ENCODE measurements around the gene SIX5. TPM values are rescaled to one million over a fixed set of nuclear protein-coding genes. Genes with fewer than 3 reads are reported as not detected.
"Not testable (repeated sequence)": the region's sequence is repeated elsewhere in the genome, so short reads cannot be mapped to it uniquely, and the experiment has no call there.

SIX5 gene
- total RNA-seq, result 0.82 TPM

- no peak for FAIRE-seq
- DNase-seq (ENCODE audit: low spot score in 2 of 2), result peak; percentile 97 to 99
Measured at GRCh38 chr19:45768984-45769782, at the start of gene SIX5. Gene SIX5, minus strand, starts transcription at chr19:45769252. Its CDS starts 408 bp downstream, at chr19:45768844.

GRCh38 chr19:45817725-45818301 is 48.8 kb upstream of the SIX5 start:
- FAIRE-seq (no peak), DNase-seq (ENCODE audit: low spot score in 2 of 2) (no peak)

- DNase-seq (ENCODE audit: low spot score in 2 of 2), result peak; percentile 87 to 98
- no peak for FAIRE-seq
Measured at GRCh38 chr19:45817010-45817724, 48.1 kb upstream of the SIX5 start.

- DNase-seq (ENCODE audit: low spot score in 2 of 2), result no peak
- FAIRE-seq, result no peak
Measured at GRCh38 chr19:45816236-45817009, 47.4 kb upstream of the SIX5 start.

- FAIRE-seq (no peak), DNase-seq (ENCODE audit: low spot score in 2 of 2) (no peak)
Measured at GRCh38 chr19:45815481-45816216, 46.6 kb upstream of the SIX5 start.

- FAIRE-seq (no peak), DNase-seq (ENCODE audit: low spot score in 2 of 2) (no peak)
Measured at GRCh38 chr19:45814851-45815480, 45.9 kb upstream of the SIX5 start, which contains the start of gene RSPH6A. Gene RSPH6A, minus strand, starts transcription at chr19:45815308. Its CDS starts 132 bp downstream, at chr19:45815176.

GRCh38 chr19:45814166-45814780 is 45.2 kb upstream of the SIX5 start:
- DNase-seq (ENCODE audit: low spot score in 2 of 2) (no peak), FAIRE-seq (no peak)

- FAIRE-seq, result no peak
- DNase-seq (ENCODE audit: low spot score in 2 of 2), result no peak
Measured at GRCh38 chr19:45812297-45812696, 43.2 kb upstream of the SIX5 start.

GRCh38 chr19:45809643-45810159 is 40.6 kb upstream of the SIX5 start:
- FAIRE-seq (no peak), DNase-seq (ENCODE audit: low spot score in 2 of 2) (no peak)

- DNase-seq (ENCODE audit: low spot score in 2 of 2) (no peak), FAIRE-seq (no peak)
Measured at GRCh38 chr19:45805719-45806118, 36.7 kb upstream of the SIX5 start.

- FAIRE-seq, result no peak
Measured at GRCh38 chr19:45804959-45805230, 35.8 kb upstream of the SIX5 start.

GRCh38 chr19:45804140-45804958 is 35.3 kb upstream of the SIX5 start:
- DNase-seq (ENCODE audit: low spot score in 2 of 2) (no peak), FAIRE-seq (no peak)

More at GRCh38 chr19:45804959-45805230, 35.8 kb upstream of the SIX5 start:
- no peak for DNase-seq (ENCODE audit: low spot score in 2 of 2)

- no peak for DNase-seq (ENCODE audit: low spot score in 2 of 2)
- FAIRE-seq, result no peak
Measured at GRCh38 chr19:45801603-45802175, 32.6 kb upstream of the SIX5 start.

GRCh38 chr19:45800070-45800553 is 31.1 kb upstream of the SIX5 start:
- DNase-seq (ENCODE audit: low spot score in 2 of 2) (no peak), FAIRE-seq (no peak)

- DNase-seq (ENCODE audit: low spot score in 2 of 2); FAIRE-seq: not testable (repeated sequence)
Measured at GRCh38 chr19:45799541-45799940, 30.5 kb upstream of the SIX5 start.

- FAIRE-seq (no peak), DNase-seq (ENCODE audit: low spot score in 2 of 2) (peak; percentile 65 to 82)
Measured at GRCh38 chr19:45798995-45799517, 30.0 kb upstream of the SIX5 start.

- DNase-seq (ENCODE audit: low spot score in 2 of 2) (no peak), FAIRE-seq (no peak)
Measured at GRCh38 chr19:45794627-45795026, 25.6 kb upstream of the SIX5 start.

All from frontal cortex (tissue), 4 donors.